Measurements from ENCODE around the gene C4orf50.

Gene C4orf50

GRCh38 chr4:5913454-5913853 lies 104.8 kb downstream of the C4orf50 start:
- no peak for DNase-seq

GRCh38 chr4:5912614-5913019 lies 105.6 kb downstream of the C4orf50 start:
- no peak for DNase-seq

DNA sequence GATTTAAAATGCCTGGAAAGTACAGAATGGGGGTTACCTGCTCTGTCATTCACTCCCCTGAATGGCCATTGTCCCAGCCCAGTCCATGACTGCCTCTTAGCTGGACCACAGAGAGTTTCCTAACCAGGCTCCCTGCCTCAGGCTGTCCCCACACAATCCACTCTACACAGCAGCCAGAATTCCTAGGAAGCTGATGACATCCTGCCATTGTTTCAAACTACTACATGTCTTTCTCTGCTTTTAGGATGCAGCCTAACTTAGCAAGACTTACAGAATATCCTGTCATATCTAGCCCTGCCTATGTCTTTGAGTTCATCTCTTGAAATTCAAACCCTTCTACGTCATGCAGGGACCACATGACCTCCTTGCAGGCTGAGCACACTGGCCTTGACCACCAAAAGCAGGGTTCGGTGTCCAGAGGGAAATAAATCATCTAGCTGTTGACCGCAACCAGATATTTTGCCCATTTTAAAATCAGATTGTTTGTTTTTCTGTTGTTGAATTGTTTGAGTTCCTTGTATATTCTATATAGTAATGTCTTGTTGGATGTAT lies 109.3 kb downstream of the C4orf50 start:
- no peak for DNase-seq

GRCh38 chr4:5906191-5906590 lies 112.0 kb downstream of the C4orf50 start:
- DNase-seq = no peak

- no peak for DNase-seq
Observed at GRCh38 chr4:5905714-5906113, 112.5 kb downstream of the C4orf50 start.

DNA sequence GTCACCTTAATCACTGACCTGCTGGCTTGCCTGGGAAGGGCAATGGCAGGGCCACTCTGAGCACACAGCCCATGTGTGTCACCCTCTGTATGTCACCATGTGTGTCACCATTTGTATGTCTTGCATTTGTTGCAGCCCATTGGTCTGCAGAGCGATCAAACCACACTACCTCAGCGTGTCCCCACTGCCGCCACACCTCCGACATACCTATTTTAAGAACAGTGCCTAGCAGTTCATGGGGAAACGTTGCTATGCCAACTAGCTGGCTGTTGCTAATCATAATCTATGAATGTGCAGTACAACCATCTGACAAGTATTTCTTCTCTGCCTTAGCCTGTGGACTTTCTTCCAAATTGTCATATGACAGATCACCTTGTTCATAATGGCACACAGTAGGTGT lies 117.4 kb downstream of the C4orf50 start:
- DNase-seq = no peak

DNA sequence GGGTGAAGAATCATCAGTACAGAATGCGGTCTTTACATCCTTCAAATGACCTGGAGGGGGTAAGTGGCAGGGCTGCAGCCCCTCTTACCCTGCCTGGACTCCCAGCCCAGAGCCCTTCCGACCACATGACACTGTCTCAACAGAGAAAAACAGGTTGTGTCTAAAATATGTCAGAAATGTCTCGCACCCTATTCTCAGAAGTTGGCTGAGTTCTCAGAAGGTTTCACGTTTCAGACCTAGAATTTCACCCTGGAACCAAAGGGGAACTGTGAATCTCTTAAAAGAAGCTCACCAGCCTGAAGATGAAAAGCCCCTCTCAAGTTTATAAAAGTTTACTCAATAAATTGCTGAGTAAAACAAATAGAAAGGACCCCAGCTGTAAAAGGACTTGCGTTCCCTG lies 118.3 kb downstream of the C4orf50 start:
- no peak for DNase-seq

- no peak for DNase-seq
Observed at GRCh38 chr4:5899396-5899795, 118.8 kb downstream of the C4orf50 start.

DNA sequence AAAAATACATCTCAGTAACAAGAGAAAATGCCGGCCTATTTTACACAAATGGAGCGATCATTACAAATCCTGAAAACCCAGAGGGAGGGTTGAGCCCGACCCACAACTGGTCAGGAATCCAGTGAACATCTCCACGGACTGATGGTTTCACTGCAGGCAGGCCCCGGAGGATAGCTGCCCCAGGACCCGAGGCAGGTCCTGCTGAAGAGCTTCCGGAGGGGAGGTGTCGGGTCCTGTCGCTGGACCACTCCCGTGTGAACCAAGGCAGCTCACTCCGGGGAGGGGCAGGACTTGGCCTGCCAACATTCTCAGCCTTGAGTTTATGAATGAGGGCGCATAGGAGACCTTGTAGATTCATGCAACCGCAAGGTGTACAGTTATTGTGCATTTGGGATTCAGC lies 120.6 kb downstream of the C4orf50 start:
- DNase-seq = no peak

DNA sequence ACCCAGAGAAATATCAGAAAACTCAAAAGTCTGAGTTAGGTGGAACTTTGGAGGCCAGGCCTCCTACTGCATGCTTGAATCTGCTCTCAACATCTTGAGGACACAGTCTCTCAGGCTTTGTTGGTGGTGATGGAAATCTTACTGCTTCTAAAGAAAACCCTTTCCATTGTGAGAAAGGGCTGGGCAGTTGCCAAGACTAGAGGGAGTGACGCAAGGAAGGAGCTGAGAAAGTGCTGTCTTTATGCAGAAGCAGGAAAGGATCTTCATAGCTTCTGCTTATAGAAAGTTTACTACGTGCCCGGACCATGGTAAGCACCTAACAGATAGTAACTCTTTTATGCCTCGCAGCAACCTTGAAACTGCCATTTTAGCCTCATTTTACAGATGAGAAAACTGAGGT lies 122.9 kb downstream of the C4orf50 start:
- no peak for DNase-seq

DNA sequence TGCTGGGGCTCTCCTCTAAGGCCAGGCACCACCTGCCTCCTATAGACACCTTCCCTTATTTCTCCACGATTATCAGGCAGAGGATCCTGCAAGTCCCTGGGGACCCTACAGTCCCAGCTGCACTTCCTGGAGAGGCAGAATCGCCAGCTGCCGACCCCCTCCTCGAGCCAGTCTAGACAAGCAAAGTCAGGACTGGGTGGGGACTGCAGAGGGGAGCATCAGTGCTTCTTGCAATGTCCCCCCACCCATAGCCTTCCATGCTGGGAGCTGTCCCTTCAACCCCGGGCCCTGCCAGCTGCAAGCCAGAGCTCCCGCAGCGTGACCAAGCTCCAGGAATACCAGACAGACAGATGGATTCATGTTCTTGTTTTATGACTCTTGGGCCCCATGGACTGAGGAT lies 124.0 kb downstream of the C4orf50 start:
- DNase-seq = no peak

GRCh38 chr4:5893591-5893990 lies 124.6 kb downstream of the C4orf50 start:
- DNase-seq = no peak

GRCh38 chr4:5893004-5893580 lies 125.1 kb downstream of the C4orf50 start, which contains the start of gene CRMP1:
Gene CRMP1, minus strand, starts transcription at chr4:5893086. Its CDS starts 117 bp downstream, at chr4:5892969.
- DNase-seq = no peak

GRCh38 chr4:5892323-5893003 lies 125.8 kb downstream of the C4orf50 start:
- DNase-seq = no peak

GRCh38 chr4:5891563-5892322 lies 126.5 kb downstream of the C4orf50 start:
- DNase-seq = no peak

DNA sequence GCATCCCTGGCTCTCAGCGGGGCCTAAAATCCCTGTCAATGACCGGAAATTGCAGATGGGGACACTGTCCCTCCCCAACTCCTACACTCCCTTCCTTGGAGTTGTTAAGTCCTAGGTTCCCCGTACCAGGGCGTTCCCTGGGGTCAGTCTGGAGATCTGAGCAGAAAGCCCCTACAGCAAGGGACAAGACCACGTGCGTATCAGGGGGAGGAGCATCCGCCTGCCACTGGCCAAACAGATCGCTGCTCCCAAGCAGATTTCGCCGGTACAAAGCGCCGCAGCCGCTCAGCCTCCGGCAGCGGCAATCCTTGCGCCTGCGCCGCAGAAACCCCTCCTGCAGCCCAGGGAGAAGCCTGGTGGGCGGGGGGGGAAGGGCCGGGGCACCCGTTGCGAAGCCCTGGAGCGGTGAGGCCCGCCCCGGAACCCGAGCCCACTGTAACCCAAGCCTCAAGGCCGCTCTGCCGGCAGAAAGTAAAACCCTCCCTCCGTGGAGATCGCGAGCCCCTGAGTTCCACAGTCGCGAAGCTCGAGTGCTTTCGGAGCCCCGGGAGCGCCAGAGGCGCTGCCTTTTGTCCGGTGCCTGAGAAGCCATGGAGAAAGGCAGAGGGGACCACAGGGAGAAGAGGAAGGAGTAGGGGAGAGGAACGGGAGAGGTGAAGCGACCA lies 128.0 kb downstream of the C4orf50 start:
- no peak for DNase-seq

DNA sequence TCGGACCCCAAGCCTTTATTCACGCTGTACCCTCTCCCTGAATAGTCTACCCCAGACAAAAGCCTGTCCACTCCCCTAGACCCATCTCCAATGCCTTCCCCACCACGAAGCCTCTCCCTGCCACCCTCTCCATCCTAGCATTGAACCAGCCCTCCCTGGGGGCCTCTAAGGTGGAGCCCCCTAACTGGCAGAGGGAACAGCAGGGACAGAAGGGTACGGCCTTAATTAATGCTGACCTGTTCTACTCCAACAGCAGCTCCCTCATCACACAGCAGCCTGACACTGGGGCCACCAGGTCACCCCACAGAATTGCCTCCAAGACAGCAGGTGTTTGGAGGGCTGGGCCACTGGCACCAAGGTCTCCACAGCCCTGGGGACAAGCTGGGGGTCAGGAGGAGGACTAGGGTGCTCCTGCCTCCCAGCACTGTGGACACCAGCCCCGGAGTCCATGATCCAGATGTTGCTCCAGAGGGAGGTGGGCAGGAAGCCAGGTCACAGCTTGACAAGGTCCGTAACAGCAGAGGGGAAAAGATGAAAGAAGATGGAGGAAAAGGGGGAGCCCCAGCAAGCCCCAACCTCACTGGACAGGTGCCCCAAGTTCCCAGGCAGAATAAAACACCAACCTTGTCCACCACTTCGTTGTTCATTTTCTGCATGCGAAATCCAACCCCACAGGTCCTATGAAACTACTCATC lies 129.1 kb downstream of the C4orf50 start:
- DNase-seq = no peak

GRCh38 chr4:5888222-5889001 lies 129.8 kb downstream of the C4orf50 start:
- no peak for DNase-seq

GRCh38 chr4:5887361-5888221 lies 130.6 kb downstream of the C4orf50 start:
- no peak for DNase-seq

DNA sequence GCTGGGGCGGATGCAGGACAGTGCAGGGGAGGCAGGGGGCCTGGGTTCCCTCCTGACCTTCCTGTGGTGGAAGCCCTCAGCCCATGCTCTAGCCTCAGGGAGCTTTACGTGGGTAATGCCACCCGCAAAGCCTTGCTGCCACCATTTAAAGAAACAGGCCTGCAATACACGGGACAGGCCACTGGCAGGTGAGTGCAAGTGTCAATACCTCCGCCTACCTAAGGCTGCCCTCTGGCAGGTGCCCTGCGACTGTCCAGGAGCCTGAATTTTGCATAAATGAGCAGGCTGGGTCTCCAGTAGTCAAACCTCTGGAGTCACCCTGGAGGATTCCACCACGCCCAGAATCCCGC lies 131.2 kb downstream of the C4orf50 start:
- DNase-seq = no peak

- no peak for DNase-seq
Observed at GRCh38 chr4:5885733-5886132, 132.5 kb downstream of the C4orf50 start.

Measured in OCI-M1 (cell line).